T-cell (primary cell): Measurements from ENCODE around the gene FILIP1L. TPM values are rescaled to one million over a fixed set of nuclear protein-coding genes. Genes with fewer than 3 reads are reported as not detected.

Experiments used
- ATAC-seq, 4 experiments: fragments of 200-7000 bp in 3 of 4; fragments of 150-1000 bp in 1 of 4; cut with Tn5 transposase; replicated peaks in 1 of 4; 1 replicate in 3 of 4; 2 replicates in 1 of 4; pipeline ENCODE4 v1.10.0; 2021; ENCODE audit warnings: moderate library complexity in 3 of 4, mild to moderate bottlenecking in 2 of 4, moderate number of reproducible peaks in 1 of 4
- CTCF ChIA-PET, 2 donors: fragments of 300-600 bp; sonication (Branson Sonifier 250); formaldehyde crosslinking; loops; one replicate each; lab custom pipeline; 2022; ENCODE audit warnings: antibody characterized with exemption in 2 of 2; lab: Charles Lee
- POLR2A ChIA-PET, 2 donors: fragments of 300-600 bp; sonication (Branson Sonifier 250); formaldehyde crosslinking; loops; one replicate each; lab custom pipeline; 2022; ENCODE audit warnings: antibody characterized with exemption in 2 of 2; lab: Charles Lee
- DNase-seq, 35 experiments: peaks; one replicate each; pipeline versions ENCODE4 v3.0.0 to v3.0.0-alpha.2; 2013 to 2023
- H3K27ac ChIP-seq: one replicate; pipeline ENCODE4 v1.5.1; 2013; ENCODE audit warnings: low read length
- H3K27me3 ChIP-seq, 2 experiments: replicated peaks in 1 of 2; 1 replicate in 1 of 2; 2 replicates in 1 of 2; pipeline versions ENCODE4 v1.6.1 to v1.7.0; 2013; ENCODE audit warnings: low read length in 1 of 2, mixed read lengths in 1 of 2; ENCODE audit not compliant: control insufficient read depth in 2 of 2, insufficient read depth in 2 of 2; ENCODE audit errors: extremely low read depth in 1 of 2
- H3K36me3 ChIP-seq, 2 donors: 1 replicate in 1 of 2; 2 replicates in 1 of 2; pipeline versions ENCODE4 v1.6.1 to v1.7.0; 2013; ENCODE audit warnings: low read length in 1 of 2; ENCODE audit not compliant: control insufficient read depth in 2 of 2, insufficient read depth in 1 of 2; ENCODE audit errors: extremely low read depth in 1 of 2
- H3K4me1 ChIP-seq, 2 experiments: 1 replicate in 1 of 2; 2 replicates in 1 of 2; pipeline versions ENCODE4 v1.6.1 to v1.7.0; 2013; ENCODE audit warnings: low read length in 2 of 2, mixed read lengths in 1 of 2; ENCODE audit not compliant: insufficient read depth in 2 of 2, control insufficient read depth in 1 of 2; ENCODE audit errors: extremely low read depth in 1 of 2
- H3K4me3 ChIP-seq, 2 donors: 1 replicate in 1 of 2; 2 replicates in 1 of 2; pipeline versions ENCODE4 v1.5.1 to v1.7.0; 2013; ENCODE audit warnings: mild to moderate bottlenecking in 2 of 2, low read length in 1 of 2, moderate library complexity in 1 of 2; ENCODE audit not compliant: control insufficient read depth in 1 of 2; ENCODE audit errors: extremely low read depth in 1 of 2
- H3K9me3 ChIP-seq: 2 replicates; pipeline ENCODE4 v1.7.0; 2013
- H3K27ac Mint-ChIP-seq, 2 donors: one replicate each; pipeline ENCODE4 v1.8.0; 2020 to 2021; ENCODE audit warnings: mild to moderate bottlenecking in 2 of 2, mixed read lengths in 2 of 2
- H3K27me3 Mint-ChIP-seq, 2 donors: one replicate each; pipeline ENCODE4 v1.8.0; 2021 to 2022; ENCODE audit warnings: mixed read lengths in 2 of 2
- H3K36me3 Mint-ChIP-seq: one replicate; pipeline ENCODE4 v1.8.0; 2021; ENCODE audit warnings: mixed read lengths
- H3K4me1 Mint-ChIP-seq, 3 donors: one replicate each; pipeline ENCODE4 v1.8.0; 2020 to 2022; ENCODE audit warnings: mixed read lengths in 3 of 3, mild to moderate bottlenecking in 1 of 3
- H3K4me3 Mint-ChIP-seq, 3 donors: one replicate each; pipeline ENCODE4 v1.8.0; 2020 to 2022; ENCODE audit warnings: mild to moderate bottlenecking in 3 of 3, mixed read lengths in 3 of 3, moderate library complexity in 3 of 3
- H3K9me3 Mint-ChIP-seq, 3 donors: one replicate each; pipeline ENCODE4 v1.8.0; 2020 to 2022; ENCODE audit warnings: mixed read lengths in 3 of 3
- WGBS: methylation state at CpG from one replicate; pipeline ENCODE4 v1.1.5; 2013; ENCODE audit warnings: missing lambda C conversion rate; ENCODE audit not compliant: insufficient coverage; 5-methylcytosine and 5-hydroxymethylcytosine counted together
- total RNA-seq, 35 experiments: library from RNA in 6 of 35; stranded (reverse) in 6 of 35; fragments of 120-200 nt in 1 of 35; gene quantifications; one replicate each; pipeline versions ENCODE4 v1.2.1 to v1.2.4 and lab custom pipeline; 2013 to 2026

Gene FILIP1L
- total RNA-seq, 5 donors from 2014 or later (not counting 1 experiment from before 2014, with no cell fraction given), result 0.10 to 0.38 (median 0.27) TPM; not detected in 1

- H3K4me3 ChIP-seq, result no peak overlapping the region
- ChIA-PET POLR2A (no interaction called here), CTCF (no interaction called here)
- no peaks in the 10 kb centered on the region for H3K9me3 ChIP-seq
- no peak for DNase-seq
- WGBS, result no CpG with 5 or more reads among the region's 1 CpG
- Mint-ChIP-seq H3K9me3 (no peaks in the 10 kb centered on the region), H3K36me3 (peaks cover 11% of the 10 kb centered on the region), H3K27me3 (no peaks in the 10 kb centered on the region), H3K4me1 (peaks cover 0 to 13% (median 11%) of the 10 kb centered on the region in 3 donors), H3K4me3 (no peak overlapping the region), H3K27ac (no peak overlapping the region)
- ATAC-seq, result no peak
- no peaks in the 10 kb centered on the region for H3K27me3 ChIP-seq
- H3K4me1 ChIP-seq, result no peaks in the 10 kb centered on the region
- H3K36me3 ChIP-seq, result no peaks in the 10 kb centered on the region
- no peak overlapping the region for H3K27ac ChIP-seq
These were observed 214.1 kb downstream of the FILIP1L start for GRCh38 chr3:99900248-99900647.

- Mint-ChIP-seq H3K4me1 (peaks cover 0 to 15% (median 11%) of the 10 kb centered on the region in 3 donors), H3K4me3 (no peak overlapping the region), H3K27ac (no peak overlapping the region), H3K9me3 (no peaks in the 10 kb centered on the region), H3K36me3 (peaks cover 11% of the 10 kb centered on the region), H3K27me3 (no peaks in the 10 kb centered on the region)
- WGBS, result 86% methylated on average over 1 of the region's 3 CpGs
- Histone ChIP-seq H3K4me3 (no peak overlapping the region), H3K4me1 (no peaks in the 10 kb centered on the region), H3K27me3 (no peaks in the 10 kb centered on the region), H3K27ac (no peak overlapping the region), H3K9me3 (no peaks in the 10 kb centered on the region), H3K36me3 (no peaks in the 10 kb centered on the region)
- ChIA-PET CTCF (no interaction called here), POLR2A (no interaction called here)
- DNase-seq, result no peak
- ATAC-seq, result no peak
These were observed 214.7 kb downstream of the FILIP1L start for GRCh38 chr3:99899603-99900002.

- H3K27ac ChIP-seq, result no peak overlapping the region
These were observed 217.8 kb downstream of the FILIP1L start for GRCh38 chr3:99896482-99896881.

GRCh38 chr3:99895703-99896441 lies 218.4 kb downstream of the FILIP1L start:
- peak in 1 of 35 experiments; percentile 0 for DNase-seq
- Histone ChIP-seq H3K4me1 (no peaks in the 10 kb centered on the region), H3K9me3 (no peaks in the 10 kb centered on the region), H3K27me3 (no peaks in the 10 kb centered on the region), H3K4me3 (no peak overlapping the region), H3K27ac (no peak overlapping the region), H3K36me3 (no peaks in the 10 kb centered on the region)
- 83% methylated on average over 1 of the region's 2 CpGs for WGBS
- ChIA-PET POLR2A (no interaction called here), CTCF (interaction anchor here in 1 of 2 donors (1.3 kb wide), 1 partner anchor 26 kb away, joined by 3 read pairs; no protein-coding TSS in a partner anchor)
- Mint-ChIP-seq H3K4me3 (no peak overlapping the region), H3K27ac (no peak overlapping the region), H3K36me3 (peaks cover 14% of the 10 kb centered on the region), H3K4me1 (peaks cover 0 to 21% (median 13%) of the 10 kb centered on the region in 3 donors), H3K27me3 (no peaks in the 10 kb centered on the region), H3K9me3 (no peaks in the 10 kb centered on the region)
- ATAC-seq, result no peak

More at GRCh38 chr3:99896482-99896881, 217.8 kb downstream of the FILIP1L start:
- Mint-ChIP-seq H3K36me3 (peaks cover 15% of the 10 kb centered on the region), H3K27ac (no peak overlapping the region), H3K4me3 (no peak overlapping the region), H3K27me3 (no peaks in the 10 kb centered on the region), H3K4me1 (peaks cover 0 to 21% (median 13%) of the 10 kb centered on the region in 3 donors), H3K9me3 (no peaks in the 10 kb centered on the region)
- WGBS, result no CpG with 5 or more reads among the region's 3 CpGs
- H3K4me3 ChIP-seq, result no peak overlapping the region
- no peak for ATAC-seq
- ChIA-PET POLR2A (no interaction called here), CTCF (no interaction called here)
- H3K4me1 ChIP-seq, result no peaks in the 10 kb centered on the region
- no peak for DNase-seq
- no peaks in the 10 kb centered on the region for H3K36me3 ChIP-seq
- no peaks in the 10 kb centered on the region for H3K27me3 ChIP-seq
- H3K9me3 ChIP-seq, result no peaks in the 10 kb centered on the region

GRCh38 chr3:99895131-99895696 lies 219.1 kb downstream of the FILIP1L start:
- Mint-ChIP-seq H3K27ac (no peak overlapping the region), H3K4me1 (peaks cover 0 to 21% (median 13%) of the 10 kb centered on the region in 3 donors), H3K27me3 (no peaks in the 10 kb centered on the region), H3K9me3 (no peaks in the 10 kb centered on the region), H3K4me3 (no peak overlapping the region), H3K36me3 (peaks cover 17% of the 10 kb centered on the region)
- no peak for DNase-seq
- H3K4me3 ChIP-seq, result no peak overlapping the region
- ChIA-PET CTCF (interaction anchor here in 1 of 2 donors (0.6 to 1.3 kb wide), 3 partner anchors 25 to 1873 kb away, joined by 3 read pairs; no protein-coding TSS in a partner anchor), POLR2A (interaction anchor here in 1 of 2 donors (0.6 kb wide), 1 partner anchor 294 kb away, joined by 3 read pairs; no protein-coding TSS in a partner anchor)
- no peaks in the 10 kb centered on the region for H3K27me3 ChIP-seq
- no peaks in the 10 kb centered on the region for H3K36me3 ChIP-seq
- no peaks in the 10 kb centered on the region for H3K9me3 ChIP-seq
- ATAC-seq, result no peak
- no peaks in the 10 kb centered on the region for H3K4me1 ChIP-seq
- no peak overlapping the region for H3K27ac ChIP-seq
- no CpG with 5 or more reads among the region's 3 CpGs for WGBS

GRCh38 chr3:99892332-99892731 lies 222.0 kb downstream of the FILIP1L start:
- CTCF ChIA-PET, result interaction anchor here in 1 of 2 donors (0.7 kb wide), 1 partner anchor 464 kb away, joined by 3 read pairs; no protein-coding TSS in a partner anchor
- ATAC-seq (no peak), DNase-seq (no peak)
- Mint-ChIP-seq H3K4me1 (peaks cover 0 to 21% (median 13%) of the 10 kb centered on the region in 3 donors), H3K4me3 (no peak overlapping the region), H3K27me3 (no peaks in the 10 kb centered on the region), H3K27ac (no peak overlapping the region), H3K9me3 (peaks cover 0 to 3% (median 0%) of the 10 kb centered on the region in 3 donors), H3K36me3 (peaks cover 17% of the 10 kb centered on the region)
- Histone ChIP-seq H3K36me3 (no peaks in the 10 kb centered on the region), H3K27ac (no peak overlapping the region), H3K27me3 (no peaks in the 10 kb centered on the region), H3K4me1 (no peaks in the 10 kb centered on the region), H3K4me3 (no peak overlapping the region), H3K9me3 (no peaks in the 10 kb centered on the region)
- POLR2A ChIA-PET, result no interaction called here
